ENCODE data around the gene CASTOR1.

DNA sequence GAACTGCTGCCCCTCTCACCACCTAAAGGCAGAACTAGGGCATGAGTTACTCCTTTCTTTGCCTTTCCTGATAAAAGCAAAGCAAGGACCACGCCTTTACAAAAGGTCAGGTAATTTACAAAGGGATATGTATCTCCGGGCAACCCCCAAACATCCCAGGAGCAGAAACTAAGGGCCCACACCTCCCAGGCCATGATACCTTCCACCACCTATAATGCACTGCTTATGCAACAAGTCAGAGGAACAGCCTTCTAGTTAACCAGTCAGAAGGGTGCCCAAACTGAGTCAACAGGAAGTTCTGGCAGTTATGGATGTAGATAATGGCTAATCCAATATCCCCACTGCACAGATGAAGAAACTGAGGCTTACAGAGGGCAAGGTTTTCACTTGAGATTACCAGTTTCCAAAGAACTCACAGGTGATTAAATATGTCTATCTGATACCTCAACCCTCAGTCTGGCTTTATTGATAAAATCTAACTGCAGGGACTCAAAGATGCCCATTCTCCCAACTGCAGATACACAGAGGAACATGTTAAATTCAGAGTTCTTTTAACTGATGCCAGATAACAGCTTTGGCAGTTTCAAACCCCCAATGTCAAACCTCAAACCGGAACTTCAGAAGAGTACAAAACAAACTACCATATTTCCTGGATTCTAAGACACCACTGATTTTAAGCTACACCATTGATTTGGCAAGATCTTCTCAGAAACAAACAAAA, 16.8 kb upstream of the CASTOR1 start:
- TF ChIP-seq, protein P1, sequence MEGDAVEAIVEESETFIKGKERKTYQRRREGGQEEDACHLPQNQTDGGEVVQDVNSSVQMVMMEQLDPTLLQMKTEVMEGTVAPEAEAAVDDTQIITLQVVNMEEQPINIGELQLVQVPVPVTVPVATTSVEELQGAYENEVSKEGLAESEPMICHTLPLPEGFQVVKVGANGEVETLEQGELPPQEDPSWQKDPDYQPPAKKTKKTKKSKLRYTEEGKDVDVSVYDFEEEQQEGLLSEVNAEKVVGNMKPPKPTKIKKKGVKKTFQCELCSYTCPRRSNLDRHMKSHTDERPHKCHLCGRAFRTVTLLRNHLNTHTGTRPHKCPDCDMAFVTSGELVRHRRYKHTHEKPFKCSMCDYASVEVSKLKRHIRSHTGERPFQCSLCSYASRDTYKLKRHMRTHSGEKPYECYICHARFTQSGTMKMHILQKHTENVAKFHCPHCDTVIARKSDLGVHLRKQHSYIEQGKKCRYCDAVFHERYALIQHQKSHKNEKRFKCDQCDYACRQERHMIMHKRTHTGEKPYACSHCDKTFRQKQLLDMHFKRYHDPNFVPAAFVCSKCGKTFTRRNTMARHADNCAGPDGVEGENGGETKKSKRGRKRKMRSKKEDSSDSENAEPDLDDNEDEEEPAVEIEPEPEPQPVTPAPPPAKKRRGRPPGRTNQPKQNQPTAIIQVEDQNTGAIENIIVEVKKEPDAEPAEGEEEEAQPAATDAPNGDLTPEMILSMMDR (IDR thresholded peaks at IDR 0.05; ENCODE audit: insufficient read depth, low read length, poor library complexity, severe bottlenecking): no peak
- no peak for TF ChIP-seq EZH2phosphoT487 (conservative IDR thresholded peaks at IDR 0.05; ENCODE audit: low read length)

Measured in SU-DHL-6 (cell line).